Mesenchymal stem cell (in vitro differentiated cells and primary cell): ENCODE data around the gene GPRIN2.

ENCODE experiments used
- DNase-seq: peaks from one replicate; pipeline ENCODE4 v3.0.0-alpha.2; 2013
- H2AFZ ChIP-seq: one replicate; pipeline ENCODE4 v1.6.1; 2013; ENCODE audit warnings: low read depth, mild to moderate bottlenecking, control low read depth, inconsistent platforms, low read length, moderate library complexity
- H2AK5ac ChIP-seq: 2 replicates; pipeline ENCODE4 v1.6.1; 2013; ENCODE audit warnings: low read length, moderate library complexity, mild to moderate bottlenecking, inconsistent platforms; ENCODE audit not compliant: severe bottlenecking
- H2BK120ac ChIP-seq: one replicate; pipeline ENCODE4 v1.6.1; 2013; ENCODE audit warnings: low read depth, mild to moderate bottlenecking, inconsistent platforms, low read length, moderate library complexity
- H2BK12ac ChIP-seq, 2 experiments: one replicate each; pipeline ENCODE4 v1.6.1; 2013; ENCODE audit warnings: inconsistent platforms in 2 of 2, low read length in 2 of 2, mild to moderate bottlenecking in 2 of 2, moderate library complexity in 2 of 2, control low read depth in 1 of 2
- H2BK15ac ChIP-seq: one replicate; pipeline ENCODE4 v1.6.1; 2013; ENCODE audit warnings: mild to moderate bottlenecking, low read depth, inconsistent platforms; ENCODE audit not compliant: poor library complexity, severe bottlenecking
- H2BK5ac ChIP-seq: 2 replicates; pipeline ENCODE4 v1.6.1; 2013; ENCODE audit warnings: low read depth, mild to moderate bottlenecking, low read length, control low read depth, inconsistent platforms; ENCODE audit not compliant: poor library complexity, severe bottlenecking
- H3K14ac ChIP-seq, 2 experiments: one replicate each; pipeline ENCODE4 v1.6.1; 2013; ENCODE audit warnings: inconsistent platforms in 2 of 2, low read length in 2 of 2, control low read depth in 1 of 2, mild to moderate bottlenecking in 1 of 2, moderate library complexity in 1 of 2
- H3K18ac ChIP-seq, 2 experiments: one replicate each; pipeline ENCODE4 v1.6.1; 2013; ENCODE audit warnings: inconsistent platforms in 2 of 2, low read length in 2 of 2, control low read depth in 1 of 2, low read depth in 1 of 2, mild to moderate bottlenecking in 1 of 2
- H3K23ac ChIP-seq, 2 experiments: one replicate each; pipeline ENCODE4 v1.6.1; 2013; ENCODE audit warnings: inconsistent platforms in 2 of 2, low read length in 2 of 2, mild to moderate bottlenecking in 2 of 2, moderate library complexity in 2 of 2, control low read depth in 1 of 2
- H3K27ac ChIP-seq: 2 replicates; pipeline ENCODE4 v1.5.1; 2013; ENCODE audit warnings: mild to moderate bottlenecking, moderate library complexity, low read length, control low read depth, inconsistent platforms; ENCODE audit not compliant: poor library complexity, severe bottlenecking
- H3K27me3 ChIP-seq, 2 experiments: 2 replicates each; pipeline versions ENCODE4 v1.6.1 to v1.7.0; 2013; ENCODE audit warnings: low read length in 2 of 2, mild to moderate bottlenecking in 2 of 2, moderate library complexity in 2 of 2, control low read depth in 1 of 2, inconsistent platforms in 1 of 2; ENCODE audit not compliant: control insufficient read depth in 1 of 2, insufficient read depth in 1 of 2
- H3K36me3 ChIP-seq, 2 experiments: 2 replicates each; pipeline versions ENCODE4 v1.6.1 to v1.7.0; 2013; ENCODE audit warnings: low read length in 2 of 2, control low read depth in 1 of 2, inconsistent platforms in 1 of 2, low read depth in 1 of 2, mild to moderate bottlenecking in 1 of 2; ENCODE audit not compliant: insufficient read depth in 2 of 2, control insufficient read depth in 1 of 2
- H3K4ac ChIP-seq, 2 experiments: one replicate each; pipeline ENCODE4 v1.6.1; 2013; ENCODE audit warnings: inconsistent platforms in 2 of 2, low read length in 2 of 2, mild to moderate bottlenecking in 2 of 2, moderate library complexity in 2 of 2, control low read depth in 1 of 2, low read depth in 1 of 2
- H3K4me1 ChIP-seq: 2 replicates; pipeline ENCODE4 v1.6.1; 2013; ENCODE audit warnings: low read depth, low read length, control low read depth; ENCODE audit not compliant: control insufficient read depth, insufficient read depth
- H3K4me2 ChIP-seq: 2 replicates; pipeline ENCODE4 v1.6.1; 2013; ENCODE audit warnings: low read length, mild to moderate bottlenecking, inconsistent platforms; ENCODE audit not compliant: poor library complexity, severe bottlenecking
- H3K4me3 ChIP-seq, 2 experiments: 2 replicates each; pipeline versions ENCODE4 v1.5.1 to v1.7.0; 2013; ENCODE audit warnings: low read length in 2 of 2, mild to moderate bottlenecking in 2 of 2, control low read depth in 1 of 2, low read depth in 1 of 2; ENCODE audit not compliant: insufficient read depth in 1 of 2
- H3K79me1 ChIP-seq: replicated peaks from 2 replicates; pipeline ENCODE4 v1.6.1; 2013; ENCODE audit warnings: mild to moderate bottlenecking, control low read depth, low read length, inconsistent platforms; ENCODE audit not compliant: poor library complexity, severe bottlenecking
- H3K9ac ChIP-seq: 2 replicates; pipeline ENCODE4 v1.7.0; 2013; ENCODE audit warnings: mild to moderate bottlenecking, low read length, moderate library complexity
- H3K9me3 ChIP-seq: 2 replicates; pipeline ENCODE4 v1.7.0; 2013; ENCODE audit warnings: mild to moderate bottlenecking, low read length; ENCODE audit not compliant: control insufficient read depth
- H4K8ac ChIP-seq: one replicate; pipeline ENCODE4 v1.6.1; 2013; ENCODE audit warnings: inconsistent platforms, mild to moderate bottlenecking, low read length, moderate library complexity
- H4K91ac ChIP-seq: one replicate; pipeline ENCODE4 v1.6.1; 2013; ENCODE audit warnings: mild to moderate bottlenecking, low read length, inconsistent platforms
- WGBS: methylation state at CpG from one replicate; pipeline ENCODE4 v1.1.7; 2013; ENCODE audit warnings: mixed read lengths; 5-methylcytosine and 5-hydroxymethylcytosine counted together

GPRIN2 gene

GRCh38 chr10:46548498-46549090 lies 7.9 kb downstream of the GPRIN2 start:
- DNase-seq, result no peak
- Histone ChIP-seq H2BK15ac (no peak overlapping the region), H2BK5ac (no peak overlapping the region), H2AFZ (no peak overlapping the region), H2AK5ac (no peak overlapping the region), H3K4me2 (no peak overlapping the region), H3K4ac (no peak overlapping the region), H3K27ac (no peak overlapping the region), H2BK12ac (no peak overlapping the region), H3K23ac (no peak overlapping the region), H3K9me3 (no peaks in the 10 kb centered on the region), H3K36me3 (peaks cover 0 to 37% of the 10 kb centered on the region in 2 experiments), H2BK120ac (no peak overlapping the region), H4K91ac (no peak overlapping the region), H3K4me1 (peaks cover 13% of the 10 kb centered on the region), H3K79me1 (no peaks in the 10 kb centered on the region), H3K4me3 (no peak overlapping the region), H3K18ac (no peak overlapping the region), H3K14ac (no peak overlapping the region), H4K8ac (no peak overlapping the region), H3K9ac (no peak overlapping the region), H3K27me3 (peaks cover 3 to 99% of the 10 kb centered on the region in 2 experiments)
- WGBS, result 76% methylated on average over 7 of the region's 7 CpGs

- no peak overlapping the region for H3K9ac ChIP-seq
- peaks cover 14% of the 10 kb centered on the region for H3K4me1 ChIP-seq
These were observed 8.6 kb downstream of the GPRIN2 start for GRCh38 chr10:46547541-46548497.

GRCh38 chr10:46546591-46547540 lies 9.6 kb downstream of the GPRIN2 start:
- Histone ChIP-seq H3K18ac (no peak overlapping the region), H3K23ac (no peak overlapping the region), H2AFZ (no peak overlapping the region), H3K4me3 (no peak overlapping the region), H2BK5ac (no peak overlapping the region), H2BK12ac (no peak overlapping the region), H4K8ac (no peak overlapping the region), H2BK15ac (no peak overlapping the region), H4K91ac (no peak overlapping the region), H3K4ac (no peak overlapping the region), H3K4me1 (peaks cover 19% of the 10 kb centered on the region), H3K79me1 (no peaks in the 10 kb centered on the region), H3K14ac (no peak overlapping the region), H3K27ac (no peak overlapping the region), H2AK5ac (no peak overlapping the region), H3K36me3 (peaks cover 0 to 41% of the 10 kb centered on the region in 2 experiments), H3K9me3 (no peaks in the 10 kb centered on the region), H3K9ac (no peak overlapping the region), H3K27me3 (peaks cover 0 to 99% of the 10 kb centered on the region in 2 experiments), H2BK120ac (no peak overlapping the region), H3K4me2 (no peak overlapping the region)
- WGBS, result 83% methylated on average over 11 of the region's 11 CpGs
- DNase-seq, result no peak

More at GRCh38 chr10:46547541-46548497, 8.6 kb downstream of the GPRIN2 start:
- Histone ChIP-seq H2AK5ac (no peak overlapping the region), H3K4me2 (no peak overlapping the region), H2BK12ac (no peak overlapping the region), H3K14ac (no peak overlapping the region), H3K4ac (no peak overlapping the region), H2BK5ac (no peak overlapping the region), H3K9me3 (no peaks in the 10 kb centered on the region), H2AFZ (no peak overlapping the region), H3K27me3 (peaks cover 0 to 99% of the 10 kb centered on the region in 2 experiments), H3K4me3 (no peak overlapping the region), H3K23ac (no peak overlapping the region), H2BK120ac (no peak overlapping the region), H4K91ac (no peak overlapping the region), H3K79me1 (no peaks in the 10 kb centered on the region), H4K8ac (no peak overlapping the region), H3K27ac (no peak overlapping the region), H3K36me3 (peaks cover 0 to 39% of the 10 kb centered on the region in 2 experiments), H2BK15ac (no peak overlapping the region), H3K18ac (no peak overlapping the region)
- WGBS, result 71% methylated on average over 11 of the region's 11 CpGs
- DNase-seq, result no peak
